ENCODE measurements around the gene CD79B. TPM values are rescaled to one million over a fixed set of nuclear protein-coding genes. Genes with fewer than 3 reads are reported as not detected.
A peak's percentile ranks its signal among the peaks of the same experiment; 100 is the strongest.
"Not testable (repeated sequence)": the region's sequence is repeated elsewhere in the genome, so short reads cannot be mapped to it uniquely, and the experiment has no call there.

The CD79B gene
- total RNA-seq, 1 experiment from 2014 or later, result 1.3 TPM

DNA sequence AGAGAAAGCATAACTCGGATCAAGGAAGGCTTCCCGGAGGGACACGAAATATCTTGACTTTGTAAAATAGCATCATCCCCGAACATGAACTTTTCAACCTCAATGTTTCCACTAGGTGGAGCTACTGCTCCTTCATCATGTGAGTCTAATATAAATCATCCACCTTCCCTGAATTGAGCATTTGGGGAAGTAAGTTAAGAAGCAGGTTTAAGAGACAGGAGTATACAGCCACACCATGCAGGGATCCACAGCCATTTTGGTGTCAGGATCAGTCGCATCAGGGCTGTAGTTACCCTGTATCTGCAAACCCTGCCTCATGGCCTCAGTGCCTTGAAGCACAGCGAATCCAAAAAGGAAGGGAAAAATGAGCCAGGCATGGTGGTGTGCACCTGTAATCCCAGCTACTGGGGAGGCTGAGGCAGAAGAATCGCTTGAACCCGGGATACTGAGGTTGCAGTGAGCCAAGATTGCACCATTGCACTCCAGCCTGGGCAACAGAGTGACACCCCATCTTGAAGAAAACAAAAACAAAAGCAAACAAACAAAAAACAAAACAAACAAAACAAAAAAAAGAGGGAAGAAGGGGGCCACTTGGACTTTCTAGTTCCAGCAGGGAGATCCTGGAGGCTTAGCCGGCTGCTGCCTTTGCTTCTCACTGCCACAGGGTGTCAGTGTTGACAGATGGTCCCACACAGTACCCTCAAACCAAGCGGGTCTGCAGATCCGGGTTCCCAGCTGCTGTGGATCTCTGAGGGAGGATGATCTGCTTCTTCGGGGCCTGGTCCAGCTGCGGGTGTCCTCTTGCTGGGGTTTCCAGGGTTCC lies 42.9 kb downstream of the CD79B start:
- in situ Hi-C loops (cut with HindIII; ENCODE audit: low sequenced_read_pairs), result not testable (repeated sequence)

DNA sequence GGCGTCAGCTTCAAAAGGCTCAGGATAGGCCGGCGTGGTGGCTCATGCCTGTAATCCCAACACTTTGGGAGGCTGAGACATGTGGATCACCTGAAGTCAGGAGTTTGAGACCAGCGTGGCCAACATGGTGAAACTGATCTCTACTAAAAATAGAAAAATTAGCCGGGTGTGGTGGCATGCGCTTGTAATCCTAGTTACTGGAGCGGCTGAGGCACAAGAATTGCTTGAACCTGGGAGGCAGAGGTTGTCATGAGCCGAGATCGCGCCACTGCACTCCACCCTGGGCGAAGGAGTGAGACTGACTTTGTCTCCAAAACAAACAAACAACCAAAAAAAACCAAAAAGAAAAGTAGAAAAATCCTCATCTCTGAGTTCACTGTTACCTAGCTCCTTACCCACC lies 47.0 kb downstream of the CD79B start:
- DNase-seq (ENCODE audit: low spot score); in situ Hi-C loops (cut with HindIII; ENCODE audit: low sequenced_read_pairs): not testable (repeated sequence)

More for the DNA sequence above, 42.9 kb downstream of the CD79B start:
- DNase-seq (ENCODE audit: low spot score), result peak; percentile 37

DNA sequence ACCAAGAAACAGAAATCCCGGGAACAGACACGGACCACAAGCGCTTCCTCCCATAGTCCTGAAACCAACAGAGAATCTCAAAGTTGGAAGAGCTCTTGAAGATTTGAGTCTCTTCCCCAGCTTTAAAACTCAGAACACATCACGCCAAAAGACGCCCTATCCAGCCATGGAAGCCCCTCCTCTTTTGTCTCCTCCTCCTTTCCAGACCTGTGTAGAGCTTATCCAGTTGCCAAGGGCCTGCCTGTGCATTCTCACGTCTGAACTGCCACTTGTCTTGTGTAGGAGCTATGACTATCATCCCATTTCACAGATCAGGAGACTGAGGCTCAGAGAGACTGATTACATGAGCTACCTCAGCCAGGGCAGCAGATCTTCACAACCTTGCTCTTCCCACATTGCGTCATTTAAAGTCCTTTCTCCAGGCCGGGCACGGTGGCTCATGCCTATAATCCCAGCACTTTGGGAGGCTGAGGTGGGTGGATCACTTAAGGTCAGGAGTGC lies 49.5 kb downstream of the CD79B start:
- in situ Hi-C loops (cut with HindIII; ENCODE audit: low sequenced_read_pairs); DNase-seq (ENCODE audit: low spot score): not testable (repeated sequence)

DNA sequence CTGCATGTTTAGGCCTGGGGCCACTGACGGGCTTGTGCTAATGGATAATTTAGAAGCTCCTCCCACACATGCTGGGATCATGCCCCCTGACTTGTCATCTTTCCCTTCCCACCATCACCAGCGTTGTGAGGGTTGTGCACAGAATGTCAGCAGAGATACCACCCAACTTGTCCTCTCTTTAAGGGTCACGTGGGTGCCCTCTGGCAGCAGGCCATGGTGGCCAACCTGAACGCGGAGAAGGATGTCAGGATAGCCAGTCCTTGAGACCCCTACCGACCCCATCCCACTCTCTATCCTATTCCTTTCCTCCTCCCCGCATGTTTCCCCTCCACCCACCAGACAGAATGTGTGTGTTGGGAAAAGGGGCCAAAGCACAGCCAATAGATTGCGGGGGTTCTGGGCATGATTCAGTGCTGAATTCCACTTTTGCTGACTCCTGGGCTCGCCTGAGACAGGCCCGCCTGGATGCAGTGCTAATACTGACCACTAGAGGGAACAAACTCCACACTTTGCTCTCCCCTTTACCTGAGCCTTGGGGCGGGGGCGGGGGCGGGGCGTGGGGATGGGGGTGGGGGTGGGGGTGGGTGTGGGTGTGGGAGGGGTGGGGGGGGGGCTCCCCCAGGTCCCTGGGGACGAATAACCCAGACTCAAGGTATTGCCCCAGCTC lies 50.1 kb downstream of the CD79B start, which contains the start of gene GH2:
Gene GH2, minus strand, starts transcription at position 10 of the 667 bp plus-strand sequence. CDS start 143 bp downstream, outside the sequence.
- peak; percentile 29 for DNase-seq (ENCODE audit: low spot score)
- in situ Hi-C loops (cut with HindIII; ENCODE audit: low sequenced_read_pairs), result no loop called here

DNA sequence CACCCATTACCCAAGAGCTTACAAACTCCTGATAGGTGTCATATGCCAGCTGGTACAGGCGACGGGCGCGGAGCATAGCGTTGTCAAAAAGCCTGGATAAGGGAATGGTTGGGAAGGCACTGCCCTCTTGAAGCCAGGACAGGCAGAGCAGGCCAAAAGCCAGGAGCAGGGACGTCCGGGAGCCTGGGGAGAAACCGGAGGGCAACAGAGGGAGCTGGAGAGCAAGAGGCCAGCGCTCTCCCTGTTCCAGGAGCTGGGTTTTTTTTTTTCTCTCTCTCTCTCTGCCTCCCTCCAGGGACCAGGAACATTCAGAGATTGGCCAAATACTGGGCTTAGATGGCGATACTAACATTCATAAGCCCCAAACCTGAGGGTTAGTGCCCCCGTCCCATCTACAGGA lies 50.8 kb downstream of the CD79B start:
- in situ Hi-C loops (cut with HindIII; ENCODE audit: low sequenced_read_pairs), result not testable (repeated sequence)

DNA sequence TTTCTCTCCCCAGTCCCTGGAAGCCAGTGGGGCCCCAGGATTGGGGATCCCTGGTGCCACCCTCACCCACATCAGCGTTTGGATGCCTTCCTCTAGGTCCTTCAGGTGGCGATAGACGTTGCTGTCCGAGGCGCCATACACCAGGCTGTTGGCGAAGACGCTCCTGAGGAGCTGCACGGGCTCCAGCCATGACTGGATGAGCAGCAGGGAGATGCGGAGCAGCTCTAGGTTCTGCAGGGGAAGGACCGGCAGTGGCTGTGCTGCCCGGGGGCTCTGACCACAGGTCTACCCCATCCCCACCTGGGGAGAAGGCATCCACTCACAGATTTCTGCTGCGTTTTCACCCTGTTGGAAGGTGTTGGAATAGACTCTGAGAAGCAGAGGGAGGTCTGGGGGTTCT lies 51.4 kb downstream of the CD79B start:
- DNase-seq (ENCODE audit: low spot score), result no peak
- in situ Hi-C loops (cut with HindIII; ENCODE audit: low sequenced_read_pairs), result no loop called here

More for the DNA sequence above, 50.8 kb downstream of the CD79B start:
- DNase-seq (ENCODE audit: low spot score), result not testable (repeated sequence)

Other genes starting within 250 kb of the CD79B start
- 51.6 and 72.5 TPM in 2 replicates for gene LIMD2, start 232.2 kb downstream of the CD79B start, total RNA-seq (2014; rRNA removed; shearing (Covaris generic))
- gene STRADA, start 190.5 kb downstream of the CD79B start, total RNA-seq (2014; rRNA removed; shearing (Covaris generic)), result 15.3 and 26.8 TPM in 2 replicates
- gene CCDC47, start 158.7 kb downstream of the CD79B start, total RNA-seq (2014; rRNA removed; shearing (Covaris generic)), result 32.4 and 52.8 TPM in 2 replicates
- 28.1 and 52.8 TPM in 2 replicates for gene DDX42, start 158.2 kb downstream of the CD79B start, total RNA-seq (2014; rRNA removed; shearing (Covaris generic))
- gene PSMC5, start 104.9 kb downstream of the CD79B start, total RNA-seq (2014; rRNA removed; shearing (Covaris generic)), result 114 and 133 TPM in 2 replicates
- 58.2 and 71.0 TPM in 2 replicates for gene FTSJ3, start 104.7 kb downstream of the CD79B start, total RNA-seq (2014; rRNA removed; shearing (Covaris generic))
- gene SMARCD2, start 89.6 kb downstream of the CD79B start, total RNA-seq (2014; rRNA removed; shearing (Covaris generic)), result 128 and 144 TPM in 2 replicates
- not detected in 2 replicates for gene CSH2, start 58.7 kb downstream of the CD79B start, total RNA-seq (2014; rRNA removed; shearing (Covaris generic))
- not detected in 2 replicates for gene GH2, start 50.4 kb downstream of the CD79B start, total RNA-seq (2014; rRNA removed; shearing (Covaris generic))
- not detected in 2 replicates for gene CSH1, start 35.8 kb downstream of the CD79B start, total RNA-seq (2014; rRNA removed; shearing (Covaris generic))
- not detected in 2 replicates for gene CSHL1, start 21.1 kb downstream of the CD79B start, total RNA-seq (2014; rRNA removed; shearing (Covaris generic))
- gene GH1, start 13.5 kb downstream of the CD79B start, total RNA-seq (2014; rRNA removed; shearing (Covaris generic)), result not detected in 2 replicates
- gene SCN4A, start 40.6 kb upstream of the CD79B start, total RNA-seq (2014; rRNA removed; shearing (Covaris generic)), result not detected in 2 replicates
- 1.1 and 3.1 TPM in 2 replicates for gene PRR29, start 66.0 kb upstream of the CD79B start, total RNA-seq (2014; rRNA removed; shearing (Covaris generic))
- gene ICAM2, start 88.3 kb upstream of the CD79B start, total RNA-seq (2014; rRNA removed; shearing (Covaris generic)), result not detected in 2 replicates
- 3.1 and 3.8 TPM in 2 replicates for gene ERN1, start 197.8 kb upstream of the CD79B start, total RNA-seq (2014; rRNA removed; shearing (Covaris generic))

Measured in G401 (cell line).